ENCODE data around the gene ACAD10. TPM values are rescaled to one million over a fixed set of nuclear protein-coding genes. Genes with fewer than 3 reads are reported as not detected.

ACAD10 gene
- total RNA-seq, 2 experiments from 2014 or later, result 25.3 to 28.5 TPM

DNA sequence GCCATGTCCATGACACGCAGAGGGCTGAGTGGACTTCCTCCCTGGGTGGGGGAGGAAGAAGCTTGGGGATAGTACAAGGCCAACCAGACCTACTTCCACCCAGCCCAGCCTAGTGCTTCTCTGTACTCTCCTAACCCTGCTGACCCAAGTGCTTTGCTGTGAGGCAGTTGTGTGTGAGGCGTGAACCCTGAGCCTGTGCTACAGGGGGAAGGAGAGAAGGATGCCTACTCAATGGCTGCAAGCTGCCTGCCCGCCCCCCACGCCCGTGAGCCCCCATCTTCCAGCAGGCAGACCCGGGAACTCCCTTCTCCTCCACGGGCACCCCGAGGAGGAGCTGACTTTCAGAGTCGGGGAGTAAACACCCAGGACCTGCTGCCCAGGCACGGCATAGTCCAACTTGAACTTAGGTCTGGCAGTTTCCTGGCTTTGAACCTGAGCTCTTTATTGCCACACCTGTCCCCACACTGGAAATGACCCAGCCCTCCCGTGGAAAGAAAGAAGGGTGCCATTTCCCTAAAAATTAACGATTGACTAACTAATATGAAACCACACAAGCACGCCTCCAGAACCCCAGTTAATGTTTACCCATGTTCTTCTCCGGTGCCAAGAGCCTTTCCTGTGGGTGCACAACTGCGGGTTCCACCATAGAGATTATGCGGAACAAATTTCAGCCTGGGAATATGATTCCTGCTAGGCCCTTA lies 91.6 kb downstream of the ACAD10 start:
- Mint-ChIP-seq H3K9me3 (no peaks in the 10 kb centered on the region), H3K4me3 (no peak overlapping the region), H3K4me1 (peaks cover 3% of the 10 kb centered on the region), H3K36me3 (ENCODE audit: low read depth) (no peaks in the 10 kb centered on the region), H3K27ac (no peak overlapping the region), H3K27me3 (peaks cover 7% of the 10 kb centered on the region)
- DNase-seq, result no peak
- POLR2A ChIA-PET, result no interaction called here
- CTCF ChIA-PET, result no interaction called here

- no peak overlapping the region for H3K27ac Mint-ChIP-seq
- CTCF ChIA-PET, result no interaction called here
- peaks cover 7% of the 10 kb centered on the region for H3K27me3 Mint-ChIP-seq
- H3K4me3 Mint-ChIP-seq, result no peak overlapping the region
- H3K9me3 Mint-ChIP-seq, result no peaks in the 10 kb centered on the region
- POLR2A ChIA-PET, result no interaction called here
- peaks cover 3% of the 10 kb centered on the region for H3K4me1 Mint-ChIP-seq
- no peaks in the 10 kb centered on the region for H3K36me3 Mint-ChIP-seq (ENCODE audit: low read depth)
- DNase-seq, result no peak
Measured at GRCh38 chr12:111780166-111780565, 94.3 kb downstream of the ACAD10 start.

- CTCF ChIA-PET, result no interaction called here
- H3K9me3 Mint-ChIP-seq, result no peaks in the 10 kb centered on the region
Measured at GRCh38 chr12:111780615-111781014, 94.8 kb downstream of the ACAD10 start.

DNA sequence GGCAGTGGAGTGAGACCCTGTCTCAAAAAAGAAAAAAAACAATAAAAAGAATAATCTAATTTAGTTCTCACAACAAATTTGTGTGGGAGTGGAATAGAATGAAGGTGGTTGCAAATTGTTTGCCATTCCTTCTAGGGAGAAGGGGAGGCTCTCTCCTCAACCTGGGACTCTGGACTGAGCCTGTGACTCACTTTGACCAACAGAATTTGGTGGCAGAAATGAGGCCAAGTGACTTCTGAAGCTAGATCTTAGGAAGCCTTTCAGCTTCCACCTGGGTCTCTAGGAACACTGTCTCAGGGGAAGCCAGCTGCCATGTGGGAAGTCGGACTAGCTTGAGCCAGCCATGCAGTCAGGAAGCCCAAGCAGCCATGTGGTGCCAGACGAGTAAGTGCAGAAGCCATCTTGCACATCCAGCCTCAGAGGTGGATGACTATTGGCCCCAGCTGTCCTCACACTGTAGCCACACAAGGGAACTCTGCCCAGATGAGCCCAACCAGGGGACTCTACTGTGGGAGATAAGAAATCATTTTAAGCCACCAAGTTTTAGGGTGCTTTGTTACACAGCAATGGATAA lies 95.3 kb downstream of the ACAD10 start:
- Mint-ChIP-seq H3K27ac (no peak overlapping the region), H3K4me3 (no peak overlapping the region), H3K36me3 (ENCODE audit: low read depth) (no peaks in the 10 kb centered on the region), H3K4me1 (no peaks in the 10 kb centered on the region), H3K27me3 (peaks cover 1% of the 10 kb centered on the region), H3K9me3 (no peaks in the 10 kb centered on the region)
- ChIA-PET POLR2A (no interaction called here), CTCF (no interaction called here)
- no peak for DNase-seq

More at GRCh38 chr12:111780615-111781014, 94.8 kb downstream of the ACAD10 start:
- POLR2A ChIA-PET, result no interaction called here
- no peak for DNase-seq
- peaks cover 6% of the 10 kb centered on the region for H3K27me3 Mint-ChIP-seq
- no peaks in the 10 kb centered on the region for H3K36me3 Mint-ChIP-seq (ENCODE audit: low read depth)
- peaks cover 1% of the 10 kb centered on the region for H3K4me1 Mint-ChIP-seq
- no peak overlapping the region for H3K27ac Mint-ChIP-seq
- no peak overlapping the region for H3K4me3 Mint-ChIP-seq

DNA sequence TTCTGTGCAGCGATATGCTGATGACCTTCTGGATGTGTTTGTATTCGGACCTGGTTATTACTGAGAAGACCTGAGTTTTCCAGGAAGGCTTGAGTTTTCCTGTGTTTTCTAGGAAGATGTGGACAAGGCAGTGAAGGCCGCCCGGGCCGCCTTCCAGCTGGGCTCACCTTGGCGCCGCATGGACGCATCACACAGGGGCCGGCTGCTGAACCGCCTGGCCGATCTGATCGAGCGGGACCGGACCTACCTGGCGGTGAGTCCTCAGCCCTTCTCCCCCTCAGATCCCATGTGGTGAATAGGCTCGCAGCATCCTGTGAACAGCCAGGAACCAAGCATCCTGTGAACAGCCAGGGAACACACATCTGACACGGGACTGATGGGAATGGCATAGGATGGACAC lies 97.2 kb downstream of the ACAD10 start:
- CTCF ChIA-PET, result no interaction called here

DNA sequence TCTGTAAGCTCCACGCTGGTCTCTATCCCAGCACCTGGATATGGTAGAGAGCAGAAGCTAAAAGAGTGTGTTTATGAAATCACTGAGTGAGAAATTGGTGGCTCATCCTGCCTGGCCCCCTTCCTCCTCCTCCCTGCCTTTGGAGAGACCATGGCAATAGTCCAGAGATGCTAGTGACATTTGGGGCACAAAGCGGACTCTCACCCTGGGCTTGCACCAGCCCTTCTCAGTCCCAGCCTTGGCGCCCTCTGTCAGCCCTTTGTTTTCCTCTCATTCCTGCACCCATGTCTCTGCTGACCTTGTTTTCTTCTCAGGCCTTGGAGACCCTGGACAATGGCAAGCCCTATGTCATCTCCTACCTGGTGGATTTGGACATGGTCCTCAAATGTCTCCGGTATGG lies 99.1 kb downstream of the ACAD10 start:
- DNase-seq, result no peak
- Mint-ChIP-seq H3K27me3 (no peaks in the 10 kb centered on the region), H3K36me3 (ENCODE audit: low read depth) (no peaks in the 10 kb centered on the region), H3K9me3 (no peaks in the 10 kb centered on the region), H3K4me3 (no peak overlapping the region), H3K4me1 (no peaks in the 10 kb centered on the region), H3K27ac (no peak overlapping the region)
- POLR2A ChIA-PET, result no interaction called here
- CTCF ChIA-PET, result no interaction called here

More for the DNA sequence above, 97.2 kb downstream of the ACAD10 start:
- Mint-ChIP-seq H3K4me1 (no peaks in the 10 kb centered on the region), H3K36me3 (ENCODE audit: low read depth) (no peaks in the 10 kb centered on the region), H3K4me3 (no peak overlapping the region), H3K9me3 (no peaks in the 10 kb centered on the region), H3K27ac (no peak overlapping the region), H3K27me3 (no peaks in the 10 kb centered on the region)
- DNase-seq, result no peak
- POLR2A ChIA-PET, result no interaction called here

DNA sequence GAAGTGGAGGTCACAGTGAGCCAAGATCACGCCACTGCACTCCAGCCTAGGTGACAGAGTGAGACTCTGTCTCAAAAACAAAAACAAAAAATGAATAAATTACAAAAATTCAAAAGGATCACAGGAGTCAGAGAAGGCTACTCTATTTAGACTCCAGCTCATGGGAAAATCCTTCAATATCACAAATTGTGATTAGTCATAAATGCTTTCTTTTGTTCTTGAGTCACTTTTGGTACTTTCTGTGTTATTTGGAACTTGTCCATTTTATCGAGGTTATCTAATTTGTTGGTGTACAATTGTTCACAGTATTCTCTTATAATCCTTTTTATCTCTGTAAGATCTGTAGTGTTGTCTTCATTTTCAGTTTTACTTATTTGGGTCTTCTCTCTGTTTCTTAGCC lies 99.8 kb downstream of the ACAD10 start:
- Mint-ChIP-seq H3K4me3 (no peak overlapping the region), H3K27ac (no peak overlapping the region), H3K4me1 (no peaks in the 10 kb centered on the region), H3K9me3 (no peaks in the 10 kb centered on the region), H3K27me3 (no peaks in the 10 kb centered on the region), H3K36me3 (ENCODE audit: low read depth) (no peaks in the 10 kb centered on the region)
- no peak for DNase-seq
- ChIA-PET POLR2A (no interaction called here), CTCF (no interaction called here)

- POLR2A ChIA-PET, result no interaction called here
- Mint-ChIP-seq H3K4me1 (no peaks in the 10 kb centered on the region), H3K27ac (no peak overlapping the region), H3K4me3 (no peak overlapping the region), H3K27me3 (no peaks in the 10 kb centered on the region), H3K9me3 (no peaks in the 10 kb centered on the region), H3K36me3 (ENCODE audit: low read depth) (no peaks in the 10 kb centered on the region)
- CTCF ChIA-PET, result interaction anchor here (0.6 kb wide), 1 partner anchor 309 kb away, joined by 4 read pairs; no protein-coding TSS in a partner anchor
- DNase-seq, result no peak
Measured at GRCh38 chr12:111788178-111788654, 102.4 kb downstream of the ACAD10 start.

DNA sequence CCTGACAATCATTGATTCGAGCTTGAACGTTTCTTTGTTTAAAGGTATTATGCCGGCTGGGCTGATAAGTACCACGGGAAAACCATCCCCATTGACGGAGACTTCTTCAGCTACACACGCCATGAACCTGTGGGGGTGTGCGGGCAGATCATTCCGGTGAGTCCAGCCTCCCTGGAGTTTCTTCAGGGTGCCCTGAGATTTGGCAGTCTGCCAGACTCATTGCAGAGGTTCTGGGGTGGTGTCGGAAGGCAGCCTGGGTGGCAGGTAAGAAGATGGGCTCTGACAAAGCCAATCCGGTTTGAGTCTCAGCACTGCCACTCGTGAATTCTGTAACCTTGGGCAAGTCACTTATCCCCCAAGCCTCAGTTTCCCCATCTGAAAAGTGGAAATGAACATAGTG lies 103.9 kb downstream of the ACAD10 start:
- Mint-ChIP-seq H3K4me3 (no peak overlapping the region), H3K27ac (no peak overlapping the region), H3K36me3 (ENCODE audit: low read depth) (no peaks in the 10 kb centered on the region), H3K9me3 (no peaks in the 10 kb centered on the region), H3K4me1 (no peaks in the 10 kb centered on the region), H3K27me3 (no peaks in the 10 kb centered on the region)
- DNase-seq, result no peak
- ChIA-PET CTCF (interaction anchor here (0.7 kb wide), 1 partner anchor 9 kb away, joined by 3 read pairs; no protein-coding TSS in a partner anchor), POLR2A (interaction anchor here (0.6 kb wide), 1 partner anchor 371 kb away, joined by 5 read pairs; no protein-coding TSS in a partner anchor)

- Mint-ChIP-seq H3K4me3 (no peak overlapping the region), H3K9me3 (no peaks in the 10 kb centered on the region), H3K27ac (no peak overlapping the region), H3K36me3 (ENCODE audit: low read depth) (no peaks in the 10 kb centered on the region), H3K27me3 (no peaks in the 10 kb centered on the region), H3K4me1 (no peaks in the 10 kb centered on the region)
- no peak for DNase-seq
- ChIA-PET POLR2A (no interaction called here), CTCF (interaction anchor here (1.0 kb wide), 1 partner anchor 21 kb away, joined by 4 read pairs; no protein-coding TSS in a partner anchor)
Measured at GRCh38 chr12:111791507-111791906, 105.7 kb downstream of the ACAD10 start.

- H3K4me3 Mint-ChIP-seq, result no peak overlapping the region
- ChIA-PET POLR2A (no interaction called here), CTCF (no interaction called here)
- H3K36me3 Mint-ChIP-seq (ENCODE audit: low read depth), result no peaks in the 10 kb centered on the region
- DNase-seq, result no peak
- no peak overlapping the region for H3K27ac Mint-ChIP-seq
- H3K27me3 Mint-ChIP-seq, result no peaks in the 10 kb centered on the region
- H3K4me1 Mint-ChIP-seq, result no peaks in the 10 kb centered on the region
- no peaks in the 10 kb centered on the region for H3K9me3 Mint-ChIP-seq
Measured at GRCh38 chr12:111792155-111792855, 106.5 kb downstream of the ACAD10 start.

- H3K36me3 Mint-ChIP-seq (ENCODE audit: low read depth), result no peaks in the 10 kb centered on the region
- CTCF ChIA-PET, result no interaction called here
- no peaks in the 10 kb centered on the region for H3K4me1 Mint-ChIP-seq
- H3K9me3 Mint-ChIP-seq, result no peaks in the 10 kb centered on the region
- H3K27ac Mint-ChIP-seq, result no peak overlapping the region
- no peak for DNase-seq
- POLR2A ChIA-PET, result no interaction called here
- H3K4me3 Mint-ChIP-seq, result no peak overlapping the region
- peaks cover 2% of the 10 kb centered on the region for H3K27me3 Mint-ChIP-seq
Measured at GRCh38 chr12:111792856-111793235, 107.0 kb downstream of the ACAD10 start.

- Mint-ChIP-seq H3K27me3 (peaks cover 2% of the 10 kb centered on the region), H3K36me3 (ENCODE audit: low read depth) (no peaks in the 10 kb centered on the region), H3K27ac (no peak overlapping the region), H3K4me3 (no peak overlapping the region), H3K9me3 (no peaks in the 10 kb centered on the region), H3K4me1 (no peaks in the 10 kb centered on the region)
- POLR2A ChIA-PET, result no interaction called here
- no peak for DNase-seq
- CTCF ChIA-PET, result no interaction called here
Measured at GRCh38 chr12:111798182-111798581, 112.3 kb downstream of the ACAD10 start.

All from activated CD4-positive, alpha-beta memory T cell treated with anti-CD3 and anti-CD28 coated beads, Interleukin-2, amount 10 ng/mL, durations not matched to agents 7 days and 5 days (primary cell).